ENCODE data around the gene PRKAR1A.
"Not testable (repeated sequence)": the region's sequence is repeated elsewhere in the genome, so short reads cannot be mapped to it uniquely, and the experiment has no call there.

Gene PRKAR1A

DNA sequence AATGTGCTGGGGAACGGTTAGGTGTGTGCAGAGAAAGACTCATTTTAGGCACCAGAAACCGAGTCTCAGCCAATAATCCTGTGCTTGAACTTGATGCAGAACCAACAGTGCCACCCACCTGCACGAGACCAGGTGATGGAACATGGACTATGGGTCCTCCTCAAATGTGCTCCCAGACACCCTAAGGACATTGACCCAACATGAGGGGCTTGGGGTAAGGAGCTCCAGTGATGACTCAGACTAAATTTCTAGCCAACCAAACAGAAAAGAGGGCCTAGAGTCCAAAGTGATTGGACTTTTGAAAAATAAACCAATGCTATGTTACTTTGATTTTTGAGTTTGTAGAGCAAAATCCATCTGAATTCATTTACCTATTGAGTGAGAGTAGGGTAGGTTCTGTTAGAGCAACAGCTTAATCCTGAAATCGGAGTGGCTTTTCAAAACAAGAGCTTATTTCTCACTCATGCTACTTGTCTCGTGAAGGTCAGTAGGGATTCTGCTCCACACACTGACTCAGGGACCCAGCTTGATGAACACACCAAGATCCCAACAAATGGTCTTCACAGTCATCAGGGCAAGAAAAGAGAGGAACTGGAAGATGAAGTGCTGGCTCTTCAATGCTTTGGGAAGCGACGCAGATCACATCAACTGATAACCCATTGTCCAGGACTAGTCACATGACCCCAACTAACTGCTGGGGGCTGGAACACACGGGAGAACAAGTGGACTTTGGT lies 67.1 kb downstream of the PRKAR1A start:
- no peak for DNase-seq (ENCODE audit: low spot score)

DNA sequence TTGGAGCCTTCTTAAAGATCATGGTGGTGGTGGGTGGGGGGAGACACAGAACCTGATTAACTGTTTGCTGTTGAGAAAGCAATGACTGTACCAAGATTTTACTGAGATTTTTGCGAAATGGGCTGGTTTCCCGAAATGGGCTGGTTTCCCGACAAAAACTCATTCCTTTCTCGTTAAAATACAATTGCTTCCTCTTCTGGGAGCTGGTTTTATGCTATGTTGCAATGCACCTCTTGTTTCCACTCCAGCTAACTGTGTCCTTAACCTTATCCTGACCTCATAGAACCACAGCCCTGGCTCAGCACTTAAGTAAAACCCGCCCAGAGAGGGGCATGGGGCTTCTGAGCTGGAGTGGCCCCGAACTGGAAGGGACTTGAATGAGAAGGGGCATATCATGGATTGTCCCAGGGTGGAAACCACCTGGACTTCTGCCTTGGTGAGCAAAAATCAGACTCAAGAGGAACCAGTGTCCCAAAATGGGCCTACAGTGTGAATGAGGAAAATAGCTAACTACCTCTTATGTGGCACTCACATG lies 68.1 kb downstream of the PRKAR1A start:
- DNase-seq (ENCODE audit: low spot score) = peak; percentile 25

DNA sequence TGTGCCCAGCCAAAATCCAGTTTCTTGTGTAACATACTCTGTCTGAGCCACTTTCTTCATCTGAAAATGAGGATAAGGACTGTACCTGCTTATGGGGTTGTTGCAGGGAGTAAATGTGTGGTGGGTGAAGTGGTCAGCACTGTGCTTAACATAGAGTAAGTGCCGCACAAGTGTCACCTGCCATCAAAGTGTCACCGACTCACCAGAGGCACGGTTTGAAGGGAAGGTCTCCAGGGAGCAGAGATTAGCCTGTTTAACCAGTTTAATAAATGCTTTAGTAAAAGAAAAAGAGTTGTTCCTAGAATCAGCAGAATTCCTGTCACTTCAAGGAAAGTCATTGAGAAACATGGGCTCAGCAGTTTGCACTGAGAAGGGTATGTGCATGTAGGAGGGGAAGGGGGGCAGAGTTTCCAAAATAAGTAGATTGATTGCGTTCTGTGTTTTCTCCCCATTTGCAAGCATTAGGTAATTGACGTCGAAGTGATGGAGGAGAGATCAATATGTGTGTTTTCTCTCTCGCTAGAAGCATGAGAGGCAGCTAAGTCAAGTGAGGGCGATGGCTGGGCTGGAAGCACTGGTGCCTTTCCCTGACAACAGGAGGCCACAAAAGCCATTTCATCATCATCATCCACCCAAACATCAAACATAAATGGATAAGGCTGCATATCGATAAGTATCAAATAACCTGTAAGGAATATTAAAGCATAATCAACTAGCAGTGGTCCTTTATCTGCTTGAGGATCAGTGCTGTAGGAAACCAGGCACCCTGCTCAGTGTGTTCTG lies 69.8 kb downstream of the PRKAR1A start:
- no peak for DNase-seq (ENCODE audit: low spot score)

DNA sequence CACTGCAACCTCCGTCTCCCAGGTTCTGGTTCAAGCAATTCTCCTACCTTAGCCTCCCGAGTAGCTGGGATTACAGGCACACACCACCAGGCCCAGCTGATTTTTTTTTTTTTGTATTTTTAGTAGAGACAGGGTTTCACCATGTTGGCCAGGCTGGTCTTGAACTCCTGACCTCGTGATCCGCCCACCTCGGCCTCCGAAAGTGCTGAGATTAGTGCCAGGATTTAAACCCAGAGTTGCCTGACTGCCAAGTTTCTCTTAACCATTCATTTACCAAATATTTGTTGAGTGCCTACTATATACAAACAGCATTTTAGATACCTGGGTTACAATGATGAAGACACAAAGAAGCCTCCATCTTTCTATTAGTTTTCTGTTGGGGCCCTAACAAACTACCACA lies 70.6 kb downstream of the PRKAR1A start:
- not testable (repeated sequence) for DNase-seq (ENCODE audit: low spot score)

DNA sequence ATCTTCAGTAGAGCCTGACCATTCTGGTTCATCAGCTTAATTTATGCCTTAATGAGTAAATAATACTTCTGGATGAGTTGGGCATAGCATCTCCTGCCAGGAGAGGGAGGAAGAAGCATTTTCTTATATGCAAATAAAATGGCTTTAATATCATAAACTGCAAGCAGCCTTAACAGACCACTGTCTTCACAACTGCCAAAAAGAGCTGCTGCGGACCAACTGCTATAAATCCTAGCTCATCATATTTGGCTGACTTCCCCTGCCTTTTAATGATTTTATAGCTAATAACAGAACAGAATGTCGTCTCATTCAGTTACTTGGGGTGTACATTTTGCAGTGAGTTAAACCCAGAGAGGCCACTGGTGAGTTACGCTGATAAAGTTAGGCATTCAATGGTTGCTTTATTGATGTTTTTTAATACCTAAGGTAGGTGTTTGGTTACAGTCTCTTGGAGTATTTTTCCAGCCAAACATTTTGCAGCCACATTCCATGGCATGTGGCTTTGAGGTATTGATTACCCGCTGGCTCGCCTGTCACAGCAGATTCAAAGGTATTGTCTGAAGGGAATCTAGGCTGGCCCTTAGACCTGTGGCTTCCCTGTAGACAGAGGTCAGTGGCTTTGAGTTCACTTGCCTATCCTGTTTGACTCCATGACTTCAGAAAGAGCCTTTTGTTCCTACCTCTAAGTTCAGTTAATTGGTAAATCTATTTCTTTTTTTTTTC lies 72.5 kb downstream of the PRKAR1A start:
- no peak for DNase-seq (ENCODE audit: low spot score)

DNA sequence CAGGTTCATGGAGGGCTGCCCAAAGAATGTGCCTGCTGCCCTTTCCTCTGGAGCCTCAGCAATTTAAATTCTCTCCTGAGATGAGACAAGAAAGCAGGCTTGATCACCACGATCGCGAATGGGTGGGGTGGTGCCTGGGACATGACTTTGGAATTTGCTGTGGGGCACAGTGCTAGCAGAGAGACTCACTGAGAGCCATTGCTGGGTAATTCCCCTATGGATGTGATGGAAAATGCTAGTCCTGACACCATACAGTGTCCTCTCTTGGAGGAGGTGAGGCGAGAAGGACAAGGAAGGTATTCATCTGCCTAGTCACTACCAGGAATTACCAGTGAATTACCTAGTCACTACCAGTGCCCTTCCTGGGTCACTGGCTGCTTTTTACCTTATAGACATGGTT lies 73.4 kb downstream of the PRKAR1A start:
- peak; percentile 17 for DNase-seq (ENCODE audit: low spot score)

DNA sequence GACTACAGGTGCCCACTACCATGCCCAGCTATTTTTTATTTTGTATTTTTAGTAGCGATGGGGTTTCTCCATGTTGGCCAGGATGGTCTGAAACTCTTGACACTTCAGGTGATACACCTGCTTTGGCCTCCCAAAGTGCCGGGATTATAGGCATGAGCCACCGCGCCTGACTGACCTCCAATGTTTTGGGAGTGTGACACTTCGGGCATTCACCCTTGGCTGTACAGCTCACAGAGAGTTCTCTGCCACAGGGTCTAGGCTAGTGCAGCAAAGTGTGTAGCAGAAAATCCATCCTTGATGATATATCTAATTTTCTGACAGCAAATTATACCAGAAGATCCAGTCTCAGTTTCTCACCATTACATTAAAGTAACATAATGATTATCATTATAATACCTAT lies 74.8 kb downstream of the PRKAR1A start:
- no peak for DNase-seq (ENCODE audit: low spot score)

DNA sequence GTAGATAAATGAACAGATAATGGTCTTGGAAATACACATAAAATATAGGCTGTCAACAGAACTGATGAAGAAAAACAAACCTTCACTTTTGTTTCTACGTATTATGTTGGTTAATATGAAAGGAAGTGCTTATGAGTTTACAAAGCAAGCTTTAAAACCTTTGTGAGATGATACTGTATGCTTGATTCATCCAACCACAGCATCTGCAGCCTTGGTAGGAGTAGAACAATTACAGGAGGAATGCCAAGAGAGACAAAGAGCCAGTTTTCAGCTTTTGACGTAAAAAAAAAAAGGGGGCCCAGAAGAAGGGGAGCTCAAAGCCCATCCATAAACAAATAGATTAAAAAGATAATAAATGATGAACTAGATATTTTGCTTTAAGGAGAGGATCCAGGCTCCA lies 75.6 kb downstream of the PRKAR1A start:
- no peak for DNase-seq (ENCODE audit: low spot score)

DNA sequence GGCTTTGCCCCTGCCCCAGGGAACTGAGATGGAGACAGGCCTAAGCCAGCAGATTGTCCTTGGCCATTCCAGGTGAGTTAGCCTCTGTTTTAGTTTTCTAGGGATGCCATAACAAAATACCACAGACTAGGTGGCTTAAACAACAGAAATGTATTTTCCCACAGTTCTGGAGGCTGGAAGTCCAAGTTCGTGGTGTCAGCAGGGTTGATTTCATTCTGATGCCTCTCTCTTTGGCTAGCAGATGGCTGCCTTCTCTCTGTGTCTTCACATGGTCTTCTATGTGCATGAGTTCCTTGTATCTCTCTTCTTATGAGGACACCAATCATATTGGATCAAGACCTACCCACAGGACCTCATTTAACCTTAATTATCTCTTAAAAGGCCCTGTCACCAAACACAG lies 76.1 kb downstream of the PRKAR1A start:
- no peak for DNase-seq (ENCODE audit: low spot score)

DNA sequence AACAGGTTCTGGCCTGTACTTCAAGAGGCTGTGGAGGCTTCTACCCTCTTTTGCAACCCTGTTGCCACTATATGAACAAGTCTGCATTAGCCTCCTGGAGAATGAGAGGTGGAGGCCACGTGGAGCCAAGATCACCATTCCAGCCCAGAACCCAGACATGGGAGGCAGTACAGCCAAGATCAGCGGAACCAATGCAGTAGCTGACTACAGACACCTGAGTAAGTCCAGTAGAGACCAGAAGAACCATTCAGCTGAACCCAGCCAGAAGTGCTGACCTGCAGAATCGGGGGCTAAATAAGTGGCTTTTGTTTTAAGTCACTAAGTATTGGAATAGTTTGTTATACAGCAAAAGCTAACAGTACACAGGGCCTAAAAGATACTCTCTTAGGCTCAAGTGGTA lies 76.9 kb downstream of the PRKAR1A start:
- DNase-seq (ENCODE audit: low spot score) = no peak

DNA sequence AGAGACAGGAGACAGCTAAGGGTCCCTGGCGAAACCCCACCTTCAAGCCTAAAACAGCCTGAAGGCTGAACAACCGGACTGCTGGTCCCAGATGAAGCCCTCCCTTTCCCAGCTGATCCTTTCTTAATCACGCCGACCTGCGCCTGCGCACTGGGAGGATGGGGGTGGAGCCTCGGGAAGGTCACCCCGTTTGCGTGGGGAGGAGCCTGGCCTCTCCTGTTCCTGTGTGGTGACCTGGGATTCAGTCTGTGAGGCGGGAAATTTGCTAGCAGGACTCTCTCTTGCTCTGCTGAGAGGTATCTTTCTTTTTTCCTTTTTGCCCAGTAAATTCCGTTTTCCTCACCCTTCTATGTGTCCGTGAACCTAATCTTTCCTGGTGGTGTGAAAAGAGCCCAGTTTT lies 79.4 kb downstream of the PRKAR1A start:
- peak; percentile 28 for DNase-seq (ENCODE audit: low spot score)

DNA sequence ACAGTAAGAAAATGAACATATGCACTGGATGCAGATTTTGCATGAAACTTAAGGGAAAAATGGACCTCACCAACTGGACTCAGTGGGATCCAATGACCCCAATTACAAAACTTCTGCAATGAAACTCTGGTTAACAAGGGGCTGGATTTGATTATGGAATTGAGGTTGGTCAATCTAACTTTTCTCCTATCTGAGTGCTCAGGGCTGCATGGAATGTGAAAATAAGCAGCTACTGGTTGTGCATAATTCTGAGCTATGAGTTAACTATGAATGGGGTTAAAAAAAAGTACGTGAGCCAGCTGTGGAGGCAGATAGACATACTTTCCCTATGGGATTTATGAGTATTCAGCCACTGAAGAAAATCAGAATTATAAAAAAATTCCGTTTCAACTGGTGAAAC lies 79.8 kb downstream of the PRKAR1A start:
- no peak for DNase-seq (ENCODE audit: low spot score)

DNA sequence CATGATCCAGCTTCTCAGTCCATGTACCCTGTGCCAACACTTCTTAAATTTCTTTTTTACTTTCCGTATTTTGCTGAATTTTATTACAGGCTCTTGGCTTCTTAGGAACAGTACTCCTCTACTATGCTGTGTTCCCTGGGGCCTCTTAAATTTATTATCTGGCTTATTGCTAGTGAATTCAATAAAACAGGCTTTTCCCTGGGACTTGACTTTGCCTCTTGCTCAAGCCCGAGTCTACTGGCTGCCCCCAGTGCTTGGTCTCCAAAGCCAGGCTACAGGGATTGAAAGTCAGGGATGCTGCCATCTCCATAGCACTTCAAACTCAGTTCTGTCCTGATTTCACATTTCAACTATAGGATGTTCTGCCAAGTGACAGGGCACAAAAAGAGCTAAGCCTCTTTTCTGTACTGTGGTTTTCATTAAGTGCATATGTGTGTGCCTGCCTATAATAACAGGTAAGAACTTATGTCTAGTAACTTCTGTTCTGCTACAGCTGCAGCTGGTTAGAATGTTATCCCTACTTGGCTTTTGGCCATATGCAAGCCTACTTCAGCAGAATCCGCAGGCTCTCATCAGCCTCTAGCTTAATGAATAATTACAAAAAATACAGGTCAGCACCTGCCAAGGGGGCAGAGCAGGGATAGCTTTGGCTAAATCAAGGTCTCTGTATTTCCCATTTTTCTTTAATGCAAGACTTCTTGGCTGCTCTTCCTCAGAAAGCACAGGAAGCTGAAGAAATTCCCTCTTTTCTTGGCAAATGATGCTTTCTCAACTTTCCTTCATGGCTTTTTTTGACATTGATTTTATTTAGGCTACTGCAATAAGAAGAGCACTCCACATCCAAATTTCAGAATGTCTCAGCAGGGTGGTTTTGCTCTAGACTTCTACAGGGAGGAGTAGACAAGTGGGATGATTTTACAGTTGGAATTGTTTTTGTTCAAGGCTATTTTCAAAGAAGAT lies 80.7 kb downstream of the PRKAR1A start:
- DNase-seq (ENCODE audit: low spot score) = no peak

DNA sequence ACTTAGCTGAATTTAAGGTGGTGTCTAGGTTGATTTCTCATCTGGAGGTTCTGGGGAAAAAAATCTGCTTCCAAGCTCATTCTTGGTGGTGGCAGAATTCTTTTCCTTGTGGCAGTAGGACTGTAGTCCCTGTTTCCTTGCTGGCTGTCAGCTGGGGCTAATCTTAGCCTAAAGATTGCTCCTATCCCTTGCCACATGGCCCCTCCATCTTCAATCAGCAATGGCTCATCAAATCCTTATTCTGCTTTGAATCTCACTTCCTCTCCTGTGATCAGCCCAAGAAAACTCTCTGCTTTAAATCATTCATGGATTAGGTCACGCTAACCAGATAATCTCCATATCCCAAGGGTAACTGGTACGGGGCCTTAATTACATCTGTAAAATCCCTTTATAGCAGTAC lies 82.3 kb downstream of the PRKAR1A start:
- DNase-seq (ENCODE audit: low spot score) = no peak

DNA sequence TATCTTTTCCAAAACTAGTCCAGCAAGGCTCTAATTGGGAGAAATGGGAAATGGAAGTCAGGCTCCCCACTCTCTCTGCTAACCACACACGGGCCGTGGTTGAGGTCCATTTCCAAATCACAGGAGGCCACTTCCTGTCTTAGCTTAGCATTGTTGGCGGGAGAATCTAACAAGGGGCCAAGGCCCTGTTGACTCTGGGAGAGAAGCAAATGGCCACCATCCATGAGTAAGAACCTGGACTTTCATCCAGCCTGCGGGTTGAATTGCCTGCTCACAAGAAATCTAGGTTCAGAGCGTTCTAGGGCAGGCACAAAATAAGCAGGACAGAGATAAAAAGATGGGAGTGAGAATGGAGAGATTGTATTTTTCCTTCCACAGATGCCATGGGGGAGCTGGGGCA lies 83.3 kb downstream of the PRKAR1A start:
- DNase-seq (ENCODE audit: low spot score) = no peak

DNA sequence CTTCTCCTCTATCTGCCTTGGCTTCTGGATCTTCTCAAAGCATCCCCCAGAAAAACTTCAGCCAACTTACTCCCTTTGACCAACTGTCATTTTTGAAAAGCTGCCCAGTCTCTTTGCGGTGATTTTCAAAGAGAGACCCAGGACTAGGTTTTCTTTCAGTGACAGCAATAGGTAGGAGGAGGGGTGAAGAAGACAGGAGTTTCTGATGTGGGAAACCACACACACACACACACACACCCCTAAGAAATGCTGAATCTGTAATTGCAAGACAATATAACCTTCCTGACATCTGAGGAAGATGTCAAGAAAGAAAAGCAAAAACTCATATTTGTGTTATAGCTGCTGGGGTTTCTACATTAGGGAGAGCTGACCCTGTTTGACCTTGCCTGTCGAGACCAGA lies 83.8 kb downstream of the PRKAR1A start:
- DNase-seq (ENCODE audit: low spot score) = no peak

DNA sequence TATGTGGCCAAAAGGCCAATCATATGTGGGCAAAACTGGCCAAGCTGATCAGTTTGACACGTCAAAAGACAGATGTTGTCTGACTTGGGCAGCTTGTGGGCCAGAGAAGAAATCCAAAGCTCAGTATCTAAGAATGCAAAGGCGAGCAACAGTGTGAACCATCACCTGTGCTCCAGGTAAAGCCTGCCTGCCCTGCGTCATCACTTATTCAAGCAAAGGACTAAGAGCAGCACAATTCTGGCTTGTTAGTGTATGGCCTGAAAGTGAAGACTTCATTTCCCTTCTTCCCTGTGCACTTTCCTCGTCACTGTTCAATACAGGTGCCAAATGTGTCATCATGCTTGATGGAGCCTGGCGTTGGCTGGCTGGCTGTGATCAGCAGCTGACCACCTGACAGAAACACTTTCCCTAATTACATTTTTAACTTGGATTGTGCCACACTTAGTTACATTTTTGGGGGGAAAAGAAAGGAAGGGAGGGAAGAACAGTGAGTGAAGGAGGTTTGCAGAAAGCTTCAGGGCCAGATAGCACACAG lies 84.2 kb downstream of the PRKAR1A start:
- peak; percentile 13 for DNase-seq (ENCODE audit: low spot score)

DNA sequence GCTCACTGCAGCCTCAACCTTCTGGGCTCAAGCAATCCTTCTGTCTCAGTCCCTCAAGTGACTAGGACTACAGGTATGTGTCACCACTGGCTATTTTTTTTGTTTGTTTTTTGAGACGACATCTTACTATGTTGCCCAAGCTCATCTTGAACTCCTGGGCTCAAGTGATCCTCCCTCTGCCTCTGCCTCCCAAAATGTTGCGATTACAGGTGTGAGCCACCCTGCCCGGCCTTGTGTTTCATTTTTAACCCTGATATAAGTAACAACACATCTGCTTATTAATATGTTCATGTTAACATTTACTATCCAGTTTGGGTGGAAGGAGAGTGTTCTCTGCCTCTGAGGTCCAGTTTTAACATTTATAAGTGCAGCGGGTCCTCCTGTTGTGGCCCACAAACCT lies 85.8 kb downstream of the PRKAR1A start:
- no peak for DNase-seq (ENCODE audit: low spot score)

DNA sequence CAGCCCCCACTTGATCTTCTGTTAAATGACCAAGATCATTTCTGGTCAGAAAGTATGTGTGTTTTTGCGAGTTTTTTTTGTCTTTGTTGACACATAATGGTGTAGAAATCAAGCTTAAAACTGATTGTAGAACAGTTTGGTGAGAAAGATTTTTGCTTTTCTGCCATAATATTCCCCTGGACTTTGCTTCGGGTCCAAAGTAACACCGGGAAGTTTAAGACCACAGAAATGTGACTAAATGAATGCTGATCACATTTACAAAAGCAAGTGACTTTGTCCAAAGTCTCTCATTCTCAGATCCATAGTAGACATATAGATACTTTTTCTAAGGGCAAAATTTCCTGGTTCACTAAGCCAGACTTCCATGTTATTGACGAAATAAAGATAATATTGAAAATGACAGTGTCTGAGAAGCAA lies 86.3 kb downstream of the PRKAR1A start:
- DNase-seq (ENCODE audit: low spot score) = no peak

DNA sequence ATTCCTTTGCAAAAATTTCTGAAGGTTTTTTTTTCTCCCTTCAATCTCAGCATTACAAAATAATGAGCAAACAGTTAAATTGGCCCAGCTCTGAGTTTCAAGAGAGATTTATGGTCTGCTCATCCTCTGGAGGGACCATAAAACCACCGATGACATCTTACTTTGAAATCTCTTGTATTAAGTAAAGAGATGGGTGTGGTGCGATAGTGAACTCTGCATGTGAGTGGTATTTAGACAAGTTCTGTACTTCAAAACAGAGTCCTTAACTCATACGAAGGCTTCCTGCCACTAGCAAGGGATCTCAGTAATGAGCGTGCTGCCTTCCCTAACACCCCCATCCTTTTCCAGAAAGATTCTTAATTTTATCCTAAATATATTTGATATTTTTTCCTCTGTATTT lies 86.9 kb downstream of the PRKAR1A start:
- no peak for DNase-seq (ENCODE audit: low spot score)

DNA sequence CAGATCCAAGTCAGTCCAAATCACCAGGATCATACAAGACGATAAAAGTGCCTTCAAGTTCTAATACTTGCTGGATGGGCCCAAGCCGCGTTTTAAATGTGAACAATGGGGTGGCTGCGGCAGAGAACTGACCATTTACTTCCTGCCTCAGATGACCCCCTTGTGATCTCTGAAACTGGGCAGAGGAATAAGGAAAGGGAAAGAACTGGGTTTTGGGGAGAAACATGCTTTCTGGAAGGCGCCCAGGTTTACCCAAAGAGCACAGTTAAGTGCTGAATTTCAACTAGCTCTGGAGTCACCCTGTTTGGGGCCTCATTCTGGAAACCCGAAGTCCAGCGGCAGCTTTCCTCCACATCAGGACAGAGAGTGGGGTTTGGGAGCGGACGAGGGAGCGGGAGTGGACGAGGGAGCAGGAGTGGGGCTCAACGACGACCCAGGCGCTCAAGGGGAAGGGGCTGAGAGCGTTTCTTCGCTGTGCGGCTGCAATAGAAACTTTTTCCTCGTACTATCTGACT lies 87.4 kb downstream of the PRKAR1A start:
- no peak for DNase-seq (ENCODE audit: low spot score)
